Lung (tissue), 12 donors: Measurements from ENCODE around the gene MSANTD1. TPM values are rescaled to one million over a fixed set of nuclear protein-coding genes. Genes with fewer than 3 reads are reported as not detected.

Source experiments
- ATAC-seq: fragments of 200-7000 bp; cut with Tn5 transposase; one replicate; pipeline ENCODE4 v1.9.1; 2020; ENCODE audit warnings: moderate number of reproducible peaks; ENCODE audit not compliant: insufficient read depth, low FRiP score
- DNase-seq, 3 donors: peaks; one replicate each; pipeline ENCODE4 v3.0.0-alpha.2; 2013 to 2017
- H3K27ac ChIP-seq, 2 donors: one replicate each; pipeline ENCODE4 v1.5.1; 2013; ENCODE audit warnings: mild to moderate bottlenecking in 2 of 2, moderate library complexity in 2 of 2, control low read depth in 1 of 2, inconsistent platforms in 1 of 2, low read depth in 1 of 2, low read length in 1 of 2
- H3K27me3 ChIP-seq, 3 donors: one replicate each; pipeline ENCODE4 v1.5.1; 2013; ENCODE audit warnings: low read length in 2 of 3; ENCODE audit not compliant: control insufficient read depth in 3 of 3, insufficient read depth in 3 of 3
- H3K36me3 ChIP-seq, 4 donors: one replicate each; pipeline ENCODE4 v1.5.1; 2013; ENCODE audit warnings: low read length in 4 of 4, mild to moderate bottlenecking in 1 of 4, moderate library complexity in 1 of 4; ENCODE audit not compliant: control insufficient read depth in 4 of 4, insufficient read depth in 4 of 4
- H3K4me1 ChIP-seq, 5 donors: one replicate each; pipeline ENCODE4 v1.5.1; 2013; ENCODE audit warnings: low read length in 5 of 5, mild to moderate bottlenecking in 2 of 5, moderate library complexity in 1 of 5; ENCODE audit not compliant: control insufficient read depth in 5 of 5, insufficient read depth in 5 of 5
- H3K4me3 ChIP-seq: one replicate; pipeline ENCODE4 v1.5.1; 2013; ENCODE audit warnings: mild to moderate bottlenecking, control low read depth, moderate library complexity
- H3K9ac ChIP-seq, 2 donors: one replicate each; pipeline ENCODE4 v1.5.1; 2013; ENCODE audit warnings: low read length in 2 of 2, control low read depth in 1 of 2; ENCODE audit not compliant: insufficient read depth in 1 of 2
- H3K9me3 ChIP-seq, 4 donors: one replicate each; pipeline ENCODE4 v1.5.1; 2013; ENCODE audit warnings: low read length in 3 of 4, mild to moderate bottlenecking in 1 of 4, moderate library complexity in 1 of 4; ENCODE audit not compliant: control insufficient read depth in 4 of 4, insufficient read depth in 3 of 4
- WGBS, 2 donors: extraction: QIAGEN DNeasy Blood & Tissue Kit; methylation state at CpG; one replicate each; pipeline ENCODE4 v1.1.7; 2013; 5-methylcytosine and 5-hydroxymethylcytosine counted together
- polyA plus RNA-seq, 2 donors: library from polyadenylated mRNA; stranded (reverse); fragments of 200-250 nt; gene quantifications; one replicate each; pipeline ENCODE4 v1.2.1, GENCODE V29; 2013
- total RNA-seq, 2 donors: library from RNA; depleted of rRNA in 1 of 2; stranded (reverse); fragments of >200 nt in 1 of 2; gene quantifications; one replicate each; pipeline ENCODE4 v1.2.1, GENCODE V29; 2014 to 2021
- TF ChIP-seq, protein P1 (sequence below): IDR thresholded peaks from 2 replicates; pipeline ENCODE4 v1.5.1; 2012; ENCODE audit warnings: mild to moderate bottlenecking; ENCODE audit errors: control extremely low read depth, extremely low read depth
- donor health status: control.
- donor health status: control.
- donor health status: Bipolar disorder and iron deficiency.
- donor health status: healthy.
- donor health status: DM: yes; HTN: yes; CAD: no.

MSANTD1 gene
- total and polyA plus RNA-seq, 4 donors, result 0.35 to 1.4 (median 0.88) TPM

- Histone ChIP-seq H3K27me3 (no peaks in the 10 kb centered on the region), H3K4me3 (no peak overlapping the region), H3K9me3 (no peaks in the 10 kb centered on the region), H3K9ac (no peak overlapping the region), H3K27ac (no peak overlapping the region), H3K36me3 (peaks cover 11 to 67% (median 61%) of the 10 kb centered on the region in 4 donors), H3K4me1 (peaks cover 0 to 3% (median 0%) of the 10 kb centered on the region in 5 donors)
- DNase-seq, result no peak
- ATAC-seq, result no peak
- TF ChIP-seq, protein P1, sequence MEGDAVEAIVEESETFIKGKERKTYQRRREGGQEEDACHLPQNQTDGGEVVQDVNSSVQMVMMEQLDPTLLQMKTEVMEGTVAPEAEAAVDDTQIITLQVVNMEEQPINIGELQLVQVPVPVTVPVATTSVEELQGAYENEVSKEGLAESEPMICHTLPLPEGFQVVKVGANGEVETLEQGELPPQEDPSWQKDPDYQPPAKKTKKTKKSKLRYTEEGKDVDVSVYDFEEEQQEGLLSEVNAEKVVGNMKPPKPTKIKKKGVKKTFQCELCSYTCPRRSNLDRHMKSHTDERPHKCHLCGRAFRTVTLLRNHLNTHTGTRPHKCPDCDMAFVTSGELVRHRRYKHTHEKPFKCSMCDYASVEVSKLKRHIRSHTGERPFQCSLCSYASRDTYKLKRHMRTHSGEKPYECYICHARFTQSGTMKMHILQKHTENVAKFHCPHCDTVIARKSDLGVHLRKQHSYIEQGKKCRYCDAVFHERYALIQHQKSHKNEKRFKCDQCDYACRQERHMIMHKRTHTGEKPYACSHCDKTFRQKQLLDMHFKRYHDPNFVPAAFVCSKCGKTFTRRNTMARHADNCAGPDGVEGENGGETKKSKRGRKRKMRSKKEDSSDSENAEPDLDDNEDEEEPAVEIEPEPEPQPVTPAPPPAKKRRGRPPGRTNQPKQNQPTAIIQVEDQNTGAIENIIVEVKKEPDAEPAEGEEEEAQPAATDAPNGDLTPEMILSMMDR, result no peak
- 96 to 97% methylated on average over 16 of the region's 16 CpGs for WGBS, 2 donors
Observed at GRCh38 chr4:3217771-3218170, 31.2 kb upstream of the MSANTD1 start.

DNA sequence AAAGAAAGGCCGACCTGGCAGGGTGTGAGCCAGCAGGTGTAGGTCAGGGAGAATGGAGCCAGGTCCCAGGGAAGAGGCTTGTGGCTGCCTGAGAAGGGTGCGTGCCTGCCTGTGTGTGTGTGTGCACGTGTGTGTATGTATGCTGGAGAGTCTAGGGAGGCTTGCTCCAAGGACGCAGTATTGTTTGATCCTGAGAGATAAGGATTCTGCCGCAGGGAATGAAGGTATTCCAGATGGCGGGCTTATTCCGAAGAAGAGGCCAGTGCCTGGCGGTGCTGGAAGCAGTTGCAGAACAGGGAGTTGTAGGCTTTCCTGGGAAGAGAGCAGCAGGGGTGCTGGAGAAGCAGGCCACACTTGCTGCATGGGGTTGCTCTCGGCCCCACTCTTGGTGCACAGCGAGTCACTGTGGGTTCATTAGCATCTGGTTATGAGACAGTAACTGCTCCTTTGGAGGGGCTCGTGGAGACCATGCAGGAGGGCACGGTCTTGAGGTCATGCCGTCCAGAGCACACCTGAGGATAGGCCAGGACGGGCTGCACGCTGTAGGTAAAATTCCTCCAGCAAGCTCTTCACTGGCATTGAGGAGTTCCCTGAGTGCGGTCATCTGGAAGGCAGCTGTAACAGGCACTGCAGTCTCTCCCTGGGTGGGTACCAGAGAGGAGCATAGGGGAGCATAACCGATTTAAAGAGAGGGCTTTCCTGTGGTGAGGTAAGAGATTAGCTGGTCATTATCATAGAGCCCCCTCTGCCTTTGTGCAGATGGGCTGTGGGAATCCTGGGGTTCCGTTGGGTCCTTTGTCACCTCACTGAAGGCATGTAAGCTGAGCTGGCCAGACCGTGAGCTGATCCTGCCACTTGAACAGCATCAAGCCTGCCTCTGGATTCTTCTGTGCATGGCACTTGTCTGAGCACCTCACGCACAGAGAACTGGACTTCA lies 29.9 kb upstream of the MSANTD1 start:
- TF ChIP-seq, protein P1, result no peak
- DNase-seq (no peak), ATAC-seq (no peak)
- Histone ChIP-seq H3K9me3 (no peaks in the 10 kb centered on the region), H3K9ac (no peak overlapping the region), H3K27me3 (no peaks in the 10 kb centered on the region), H3K27ac (no peak overlapping the region), H3K36me3 (peaks cover 15 to 68% (median 59%) of the 10 kb centered on the region in 4 donors), H3K4me1 (peaks cover 0 to 3% (median 0%) of the 10 kb centered on the region in 5 donors), H3K4me3 (no peak overlapping the region)
- 94 to 96% methylated on average over 20 of the region's 20 CpGs for WGBS, 2 donors

DNA sequence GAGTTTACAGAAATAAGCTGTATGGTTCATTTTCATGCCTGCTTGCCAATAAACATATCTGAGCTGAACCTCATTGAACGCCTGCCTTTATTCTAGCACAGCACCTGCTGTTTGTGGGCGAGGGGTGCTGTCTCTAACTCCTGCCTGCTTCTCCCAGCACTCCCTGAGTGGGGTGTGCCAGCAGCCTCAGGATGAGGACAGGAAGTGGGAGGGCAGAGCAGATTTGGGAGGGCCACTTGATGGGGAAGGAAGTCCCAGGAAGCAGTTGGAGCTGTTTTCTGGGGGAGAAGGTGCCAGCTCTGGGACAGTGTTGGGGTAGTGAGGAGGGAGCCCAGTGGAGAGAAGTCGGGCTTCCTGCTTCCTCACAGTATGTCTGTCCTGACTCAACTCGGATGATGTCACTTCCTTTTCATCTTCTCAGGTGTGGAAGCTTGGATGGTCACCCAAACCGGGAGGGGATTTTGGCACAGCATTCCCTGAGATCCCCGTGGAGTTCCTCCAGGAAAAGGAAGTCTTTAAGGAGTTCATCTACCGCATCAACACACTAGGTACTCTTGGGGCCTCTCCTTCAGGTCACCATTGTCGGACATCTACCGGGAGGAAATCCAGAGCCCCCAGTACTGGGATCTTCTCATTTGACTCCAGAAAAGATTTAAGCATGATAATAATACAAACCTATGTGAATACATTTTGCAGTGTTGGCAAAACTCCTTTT lies 29.0 kb upstream of the MSANTD1 start:
- H3K4me3 ChIP-seq, result no peak overlapping the region
- no peaks in the 10 kb centered on the region for H3K27me3 ChIP-seq
- 70 to 77% methylated on average over 9 of the region's 9 CpGs for WGBS, 2 donors
- peaks cover 0 to 3% (median 0%) of the 10 kb centered on the region in 5 donors for H3K4me1 ChIP-seq
- H3K9ac ChIP-seq, result no peak overlapping the region
- no peak for ATAC-seq
- H3K36me3 ChIP-seq, result peaks cover 18 to 73% (median 63%) of the 10 kb centered on the region in 4 donors
- TF ChIP-seq, protein P1, result no peak
- DNase-seq, result no peak
- no peaks in the 10 kb centered on the region for H3K9me3 ChIP-seq
- peak overlapping the region in 1 of 2 donors; percentile 11 for H3K27ac ChIP-seq
